ENCODE results near the gene SLC6A18.
"Not testable (repeated sequence)": the region's sequence is repeated elsewhere in the genome, so short reads cannot be mapped to it uniquely, and the experiment has no call there.

SLC6A18 gene

DNA sequence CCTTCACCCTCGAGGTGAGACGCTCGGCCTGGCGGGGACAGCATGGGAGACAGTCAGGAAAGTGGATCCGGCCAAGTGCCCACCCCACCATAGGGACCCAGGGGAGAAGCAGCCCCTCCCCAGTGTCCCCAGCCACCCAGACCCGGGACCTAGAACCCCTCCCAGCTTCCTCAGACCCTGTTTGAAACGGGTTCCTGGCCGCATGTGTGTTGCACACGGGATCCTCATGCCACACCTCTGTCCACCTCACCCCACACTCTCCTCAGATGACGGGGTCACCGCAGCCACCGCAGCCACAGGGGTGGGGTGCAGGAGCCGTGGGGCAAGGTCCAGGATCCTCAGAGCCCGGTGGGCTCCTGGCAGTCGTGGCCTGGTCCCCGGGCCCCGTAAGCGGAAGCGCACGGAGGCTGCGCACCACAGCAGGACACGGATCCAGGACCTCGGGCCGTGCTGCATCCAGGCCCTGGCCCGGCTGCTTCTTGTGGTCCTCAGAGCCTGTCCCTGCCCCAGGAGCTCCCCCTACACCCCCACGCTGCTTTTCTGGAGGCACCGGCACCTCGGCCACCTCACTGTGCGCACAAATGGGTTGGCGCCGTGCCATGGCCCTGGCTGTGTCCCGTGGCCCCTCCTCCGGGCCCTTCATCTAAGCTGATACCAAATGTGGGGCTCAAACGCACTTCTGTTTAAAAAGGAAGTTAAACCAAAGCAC is 54.4 kb downstream of the SLC6A18 start:
- no peak for DNase-seq

- no peak for DNase-seq
Observed at GRCh38 chr5:1280177-1281037, 55.2 kb downstream of the SLC6A18 start.

GRCh38 chr5:1281038-1281882 is 56.1 kb downstream of the SLC6A18 start:
- no peak for DNase-seq

DNA sequence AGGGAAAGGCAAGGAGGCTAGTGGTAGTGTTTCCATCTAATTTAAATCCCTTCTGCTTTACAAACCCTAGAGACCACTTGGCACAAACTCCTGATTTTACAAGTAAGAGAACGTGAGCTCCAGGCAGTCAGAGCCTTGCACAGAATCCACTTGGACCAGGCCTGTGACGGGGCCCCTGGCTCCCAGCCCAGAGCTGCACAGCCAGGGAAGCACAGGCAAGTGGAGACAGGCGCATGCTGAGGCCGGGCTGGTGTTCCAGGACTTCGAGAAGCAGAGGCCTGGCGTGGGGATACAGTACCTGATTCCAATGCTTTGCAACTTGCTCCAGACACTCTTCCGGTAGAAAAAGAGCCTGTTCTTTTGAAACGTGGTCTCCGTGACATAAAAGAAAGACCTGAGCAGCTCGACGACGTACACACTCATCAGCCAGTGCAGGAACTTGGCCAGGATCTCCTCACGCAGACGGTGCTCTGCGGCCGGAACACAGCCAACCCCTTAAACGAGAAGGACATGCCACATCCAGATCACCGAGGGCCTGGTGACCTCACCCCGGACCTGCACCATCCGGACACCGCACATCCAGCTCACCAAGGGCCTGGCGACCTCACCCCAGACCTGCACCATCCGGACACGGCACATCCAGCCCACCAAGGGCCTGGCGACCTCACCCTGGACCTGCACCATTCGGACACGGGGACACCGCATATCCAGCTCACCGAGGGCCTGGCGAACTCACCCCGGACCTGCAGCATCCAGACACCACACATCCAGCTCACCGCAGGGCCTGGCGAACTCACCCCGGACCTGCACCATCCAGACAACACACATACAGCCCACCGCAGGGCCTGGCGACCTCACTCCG is 57.2 kb downstream of the SLC6A18 start:
- no peak for DNase-seq

GRCh38 chr5:1282993-1283728 is 58.0 kb downstream of the SLC6A18 start:
- not testable (repeated sequence) for DNase-seq

DNA sequence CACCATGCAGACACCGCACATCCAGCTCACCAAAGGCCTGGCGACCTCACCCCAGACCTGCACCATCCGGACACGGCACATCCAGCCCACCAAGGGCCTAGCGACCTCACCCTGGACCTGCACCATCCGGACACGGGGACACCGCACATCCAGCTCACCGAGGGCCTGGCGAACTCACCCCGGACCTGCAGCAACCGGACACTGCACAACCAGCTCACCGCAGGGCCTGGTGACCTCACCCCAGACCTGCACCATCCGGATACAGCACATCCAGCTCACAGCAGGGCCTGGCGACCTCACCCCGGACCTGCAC is 58.5 kb downstream of the SLC6A18 start:
- DNase-seq: not testable (repeated sequence)

DNA sequence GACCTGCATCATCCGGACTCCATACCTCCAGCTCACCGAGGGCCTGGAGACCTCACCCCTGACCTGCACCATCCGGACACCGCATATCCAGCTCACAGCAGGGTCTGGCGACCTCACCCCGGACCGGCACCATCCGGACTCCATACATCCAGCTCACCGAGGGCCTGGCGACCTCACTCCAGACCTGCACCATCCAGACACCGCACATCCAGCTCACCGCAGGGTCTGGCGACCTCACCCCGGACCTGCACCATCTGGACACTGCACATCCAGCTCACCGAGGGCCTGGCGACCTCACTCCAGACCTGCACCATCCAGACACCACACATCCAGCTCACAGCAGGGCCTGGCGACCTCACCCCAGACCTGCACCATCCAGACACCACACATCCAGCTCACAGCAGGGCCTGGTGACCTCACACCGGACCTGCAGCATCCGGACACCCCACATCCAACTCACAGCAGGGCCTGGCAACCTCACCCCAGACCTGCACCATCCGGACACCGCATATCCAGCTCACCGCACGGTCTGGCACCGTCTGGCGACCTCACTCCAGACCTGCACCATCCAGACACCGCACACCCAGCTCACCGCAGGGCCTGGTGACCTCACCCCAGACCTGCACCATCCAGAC is 59.3 kb downstream of the SLC6A18 start:
- not testable (repeated sequence) for DNase-seq

GRCh38 chr5:1285141-1285540 is 60.0 kb downstream of the SLC6A18 start:
- DNase-seq: no peak

DNA sequence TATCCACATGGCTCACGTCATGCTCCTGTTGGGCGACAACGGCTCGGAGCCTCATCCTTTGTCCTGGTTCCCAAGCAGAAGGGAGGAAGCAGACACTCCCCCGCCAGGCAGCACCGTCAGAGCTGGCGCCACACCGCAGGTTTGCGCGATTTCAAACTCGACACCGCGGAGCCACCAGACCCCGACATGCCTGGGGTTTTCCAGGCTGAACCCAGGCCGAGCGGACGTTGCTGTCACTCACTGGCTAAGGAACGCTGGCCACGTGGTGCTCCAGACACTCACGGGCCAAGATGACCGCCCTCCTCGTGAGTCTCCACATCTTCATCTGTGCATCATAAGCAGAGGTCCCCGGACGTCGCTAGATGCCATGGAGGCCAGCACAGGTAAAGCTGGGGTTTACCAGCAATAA is 60.7 kb downstream of the SLC6A18 start:
- no peak for DNase-seq

- DNase-seq: no peak
Observed at GRCh38 chr5:1288439-1289335, 63.5 kb downstream of the SLC6A18 start.

GRCh38 chr5:1289559-1289958 is 64.4 kb downstream of the SLC6A18 start:
- DNase-seq: not testable (repeated sequence)

DNA sequence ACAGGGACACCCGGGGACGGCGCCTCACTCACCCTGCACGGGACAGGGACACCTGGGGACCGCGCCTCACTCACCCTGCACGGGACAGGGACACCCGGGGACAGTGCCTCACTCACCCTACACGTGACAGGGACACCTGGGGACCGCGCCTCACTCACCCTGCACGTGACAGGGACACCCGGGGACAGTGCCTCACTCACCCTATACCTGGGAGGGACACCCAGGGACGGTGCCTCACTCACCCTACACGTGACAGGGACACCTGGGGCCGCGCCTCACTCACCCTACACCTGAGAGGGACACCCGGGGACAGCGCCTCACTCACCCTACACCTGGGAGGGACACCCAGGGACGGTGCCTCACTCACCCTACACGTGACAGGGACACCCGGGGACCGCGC is 65.8 kb downstream of the SLC6A18 start:
- DNase-seq: not testable (repeated sequence)

DNA sequence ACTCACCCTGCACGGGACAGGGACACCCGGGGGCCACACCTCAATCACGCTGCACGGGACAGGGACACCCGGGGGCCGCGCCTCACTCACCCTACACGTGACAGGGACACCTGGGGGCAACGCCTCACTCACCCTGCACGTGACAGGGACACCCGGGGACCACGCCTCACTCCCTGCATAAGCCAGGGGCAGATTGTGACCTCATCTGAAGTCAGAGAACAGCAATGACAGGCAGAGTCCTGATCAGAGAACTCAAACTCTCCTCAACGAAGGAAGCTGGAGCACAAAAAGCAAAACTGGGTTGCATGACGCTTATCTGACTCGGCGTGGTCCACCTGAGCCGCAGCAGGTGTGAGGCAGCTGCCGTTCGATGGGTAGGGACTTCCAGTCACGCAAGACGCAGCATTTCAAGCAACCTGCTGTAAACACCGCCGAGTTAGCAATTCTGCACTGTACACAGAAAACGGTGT is 66.5 kb downstream of the SLC6A18 start:
- no peak for DNase-seq

- no peak for DNase-seq
Observed at GRCh38 chr5:1292139-1292538, 67.0 kb downstream of the SLC6A18 start.

DNA sequence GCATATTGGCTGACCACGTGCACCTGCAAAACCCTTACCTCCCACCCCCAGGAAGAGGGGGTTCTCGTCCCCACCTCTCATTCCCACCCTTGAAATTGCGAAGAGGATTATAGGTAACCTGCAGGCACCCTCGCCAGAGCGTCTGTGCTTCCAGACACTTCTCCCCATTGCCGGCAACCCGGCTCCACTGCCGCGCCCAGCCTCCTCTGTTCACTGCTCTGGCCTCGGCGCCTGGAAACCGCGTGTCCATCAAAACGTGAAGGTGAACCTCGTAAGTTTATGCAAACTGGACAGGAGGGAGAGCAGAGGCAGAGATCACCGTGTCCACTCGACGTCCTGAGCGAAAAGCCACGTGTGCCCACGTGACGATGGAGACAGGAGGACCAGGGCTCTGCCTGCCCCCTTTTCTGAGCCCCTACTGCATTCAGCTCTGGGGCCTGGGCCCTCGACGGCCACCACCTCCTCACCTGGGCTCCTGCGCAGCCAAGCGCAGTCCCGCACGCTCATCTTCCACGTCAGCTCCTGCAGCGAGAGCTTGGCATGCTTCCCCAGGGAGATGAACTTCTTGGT is 67.8 kb downstream of the SLC6A18 start:
- no peak for DNase-seq

GRCh38 chr5:1293416-1294205 is 68.4 kb downstream of the SLC6A18 start:
- DNase-seq: no peak

GRCh38 chr5:1294206-1294834 is 69.1 kb downstream of the SLC6A18 start:
- peak; percentile 25 for DNase-seq

All from activated CD4-positive, alpha-beta T cell treated with anti-CD3 and anti-CD28 coated beads for 48 hours (primary cell).